ENCODE measurements around the gene OR4Q3.
"Not testable (repeated sequence)": the region's sequence is repeated elsewhere in the genome, so short reads cannot be mapped to it uniquely, and the experiment has no call there.

The OR4Q3 gene

GRCh38 chr14:19743256-19743655 is at the start of gene OR4Q3:
OR4Q3 (plus strand) TSS chr14:19743571.
- no peak for DNase-seq

- DNase-seq: no peak
Measured at GRCh38 chr14:19729359-19729758, 14.0 kb upstream of the OR4Q3 start.

- no peak for DNase-seq
Measured at GRCh38 chr14:19729763-19730162, 13.6 kb upstream of the OR4Q3 start.

GRCh38 chr14:19733893-19734292 is 9.5 kb upstream of the OR4Q3 start:
- not testable (repeated sequence) for DNase-seq

GRCh38 chr14:19752316-19752715 is 8.9 kb downstream of the OR4Q3 start:
- not testable (repeated sequence) for DNase-seq

- no peak for DNase-seq
Measured at GRCh38 chr14:19754172-19754571, 10.8 kb downstream of the OR4Q3 start.

GRCh38 chr14:19771491-19771890 is 28.1 kb downstream of the OR4Q3 start:
- DNase-seq: not testable (repeated sequence)

GRCh38 chr14:19771895-19772430 is 28.6 kb downstream of the OR4Q3 start:
- no peak for DNase-seq

GRCh38 chr14:19772454-19772853 is 29.1 kb downstream of the OR4Q3 start:
- DNase-seq: not testable (repeated sequence)

- not testable (repeated sequence) for DNase-seq
Measured at GRCh38 chr14:19773204-19773603, 29.8 kb downstream of the OR4Q3 start, which contains the start of gene OR4M1. OR4M1 (plus strand) TSS chr14:19773504; CDS start chr14:19780323, 6,819 bp downstream.

GRCh38 chr14:19775587-19775986 is 32.2 kb downstream of the OR4Q3 start:
- no peak for DNase-seq

- DNase-seq: not testable (repeated sequence)
Measured at GRCh38 chr14:19785848-19786247, 42.5 kb downstream of the OR4Q3 start.

GRCh38 chr14:19787318-19787717 is 43.9 kb downstream of the OR4Q3 start:
- DNase-seq: not testable (repeated sequence)

- DNase-seq: not testable (repeated sequence)
Measured at GRCh38 chr14:19788150-19788549, 44.8 kb downstream of the OR4Q3 start.

- DNase-seq: not testable (repeated sequence)
Measured at GRCh38 chr14:19796520-19797108, 53.2 kb downstream of the OR4Q3 start.
